Measurements from ENCODE around the gene ODAD2. TPM values are rescaled to one million over a fixed set of nuclear protein-coding genes. Genes with fewer than 3 reads are reported as not detected.

The ODAD2 gene
- total RNA-seq, 2 experiments from 2014 or later, result not detected

GRCh38 chr10:28014651-28015050 lies 15.8 kb upstream of the ODAD2 start:
- Histone ChIP-seq H2AFZ (ENCODE audit: low read length) (no peak overlapping the region), H3K9me2 (ENCODE audit: insufficient read depth, low read length) (no peaks in the 10 kb centered on the region), H3K4me1 (ENCODE audit: insufficient read depth, low read length, poor library complexity, severe bottlenecking) (no peaks in the 10 kb centered on the region), H3K9me3 (ENCODE audit: low read length) (no peaks in the 10 kb centered on the region), H3K4me3 (ENCODE audit: low read depth, low read length, poor library complexity, severe bottlenecking) (no peak overlapping the region), H4K20me1 (ENCODE audit: insufficient read depth, low read length) (no peaks in the 10 kb centered on the region), H3K27ac (ENCODE audit: low read depth, low read length, poor library complexity, severe bottlenecking) (no peak overlapping the region), H3K36me3 (ENCODE audit: insufficient read depth, low read length) (no peaks in the 10 kb centered on the region), H3K4me2 (ENCODE audit: low read length) (no peak overlapping the region), H3K79me2 (ENCODE audit: insufficient read depth, low read depth, low read length) (no peaks in the 10 kb centered on the region)
- DNase-seq (ENCODE audit: low spot score), result no peak
- no peak for TF ChIP-seq EZH2phosphoT487 (IDR thresholded peaks at IDR 0.05; ENCODE audit: borderline replicate concordance, low read depth, low read length)
- no peak for TF ChIP-seq CTCF (conservative IDR thresholded peaks at IDR 0.05; ENCODE audit: low read length)
- no TSS peak for BruUV-seq (replicated peaks)
- intact Hi-C loops (cut with micrococcal nuclease; ENCODE audit: unreplicated experiment), result no loop called here
- CTCF ChIA-PET (ENCODE audit: unreplicated experiment), result no interaction called here
- POLR2A ChIA-PET, result no interaction called here

GRCh38 chr10:28012990-28013515 lies 14.2 kb upstream of the ODAD2 start:
- no TSS peak for BruUV-seq (replicated peaks)
- no peaks in the 10 kb centered on the region for H3K36me3 ChIP-seq (ENCODE audit: insufficient read depth, low read length)
- TF ChIP-seq CTCF (conservative IDR thresholded peaks at IDR 0.05; ENCODE audit: low read length), result no peak
- no peak for TF ChIP-seq EZH2phosphoT487 (IDR thresholded peaks at IDR 0.05; ENCODE audit: borderline replicate concordance, low read depth, low read length)
- ChIA-PET POLR2A (no interaction called here), CTCF (ENCODE audit: unreplicated experiment) (no interaction called here)
- no peak overlapping the region for H2AFZ ChIP-seq (ENCODE audit: low read length)
- H3K4me2 ChIP-seq (ENCODE audit: low read length), result no peak overlapping the region
- DNase-seq (ENCODE audit: low spot score), result no peak
- no peaks in the 10 kb centered on the region for H4K20me1 ChIP-seq (ENCODE audit: insufficient read depth, low read length)
- H3K9me2 ChIP-seq (ENCODE audit: insufficient read depth, low read length), result no peaks in the 10 kb centered on the region
- intact Hi-C loops (cut with micrococcal nuclease; ENCODE audit: unreplicated experiment), result no loop called here
- H3K27ac ChIP-seq (ENCODE audit: low read depth, low read length, poor library complexity, severe bottlenecking), result no peak overlapping the region
- no peaks in the 10 kb centered on the region for H3K9me3 ChIP-seq (ENCODE audit: low read length)
- no peak overlapping the region for H3K4me3 ChIP-seq (ENCODE audit: low read depth, low read length, poor library complexity, severe bottlenecking)
- H3K79me2 ChIP-seq (ENCODE audit: insufficient read depth, low read depth, low read length), result no peaks in the 10 kb centered on the region
- H3K4me1 ChIP-seq (ENCODE audit: insufficient read depth, low read length, poor library complexity, severe bottlenecking), result no peaks in the 10 kb centered on the region

DNA sequence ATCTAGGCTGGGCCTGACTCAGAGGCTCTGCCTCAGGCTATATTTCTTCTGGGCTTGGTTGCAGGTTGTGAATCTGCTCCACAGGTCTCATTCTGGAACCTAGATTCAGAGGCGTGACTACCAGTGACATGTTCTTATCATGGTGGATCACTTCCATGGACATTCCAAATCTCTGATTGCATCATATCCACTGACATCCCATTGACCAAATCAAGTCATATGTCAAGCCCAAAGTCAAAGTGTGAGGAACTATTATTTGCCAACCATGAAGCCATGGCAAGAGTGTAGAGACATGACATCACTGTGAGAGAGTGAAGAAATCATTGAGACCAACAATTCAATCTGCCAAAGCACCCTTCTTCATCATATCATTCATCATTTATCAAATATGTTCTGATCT lies 11.9 kb upstream of the ODAD2 start:
- ChIA-PET CTCF (ENCODE audit: unreplicated experiment) (no interaction called here), POLR2A (no interaction called here)
- Histone ChIP-seq H3K4me1 (ENCODE audit: insufficient read depth, low read length, poor library complexity, severe bottlenecking) (no peaks in the 10 kb centered on the region), H3K27ac (ENCODE audit: low read depth, low read length, poor library complexity, severe bottlenecking) (no peak overlapping the region), H3K4me2 (ENCODE audit: low read length) (no peak overlapping the region), H3K79me2 (ENCODE audit: insufficient read depth, low read depth, low read length) (no peaks in the 10 kb centered on the region), H3K9me2 (ENCODE audit: insufficient read depth, low read length) (no peaks in the 10 kb centered on the region), H3K9me3 (ENCODE audit: low read length) (no peaks in the 10 kb centered on the region), H3K36me3 (ENCODE audit: insufficient read depth, low read length) (no peaks in the 10 kb centered on the region), H4K20me1 (ENCODE audit: insufficient read depth, low read length) (no peaks in the 10 kb centered on the region), H2AFZ (ENCODE audit: low read length) (no peak overlapping the region), H3K4me3 (ENCODE audit: low read depth, low read length, poor library complexity, severe bottlenecking) (no peak overlapping the region)
- DNase-seq (ENCODE audit: low spot score), result no peak
- no TSS peak for BruUV-seq (replicated peaks)
- intact Hi-C loops (cut with micrococcal nuclease; ENCODE audit: unreplicated experiment), result no loop called here
- no peak for TF ChIP-seq EZH2phosphoT487 (IDR thresholded peaks at IDR 0.05; ENCODE audit: borderline replicate concordance, low read depth, low read length)

Data from OCI-LY7 (cell line).